Dedifferentiated amniotic fluid mesenchymal stem cell (primary cell): ENCODE results near the gene SGK1.
"Not testable (repeated sequence)": the region's sequence is repeated elsewhere in the genome, so short reads cannot be mapped to it uniquely, and the experiment has no call there.

Source experiments
- DNase-seq: peaks from one replicate; pipeline ENCODE4 v3.0.0-alpha.2; 2016; ENCODE audit errors: extremely low spot score

Gene SGK1

DNA sequence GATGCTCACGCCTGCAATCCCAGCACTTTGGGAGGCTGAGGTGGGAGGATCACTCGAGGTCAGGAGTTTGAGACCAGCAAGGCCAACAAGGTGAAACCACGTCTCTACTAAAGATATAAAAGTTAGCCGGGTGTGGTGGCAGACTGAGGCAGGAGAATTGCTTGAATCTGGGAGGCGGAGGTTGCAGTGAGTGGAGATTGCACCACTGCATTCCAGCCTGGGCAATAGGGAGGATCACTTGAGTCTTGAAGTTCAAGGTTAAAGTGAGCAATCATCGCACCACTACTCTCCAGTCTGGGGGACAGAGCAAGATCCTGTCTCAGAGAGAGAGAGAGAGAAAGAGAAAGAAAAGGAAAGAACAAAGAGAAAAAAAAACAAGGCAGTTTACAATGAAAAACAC, 13.5 kb downstream of the SGK1 start:
- not testable (repeated sequence) for DNase-seq

DNA sequence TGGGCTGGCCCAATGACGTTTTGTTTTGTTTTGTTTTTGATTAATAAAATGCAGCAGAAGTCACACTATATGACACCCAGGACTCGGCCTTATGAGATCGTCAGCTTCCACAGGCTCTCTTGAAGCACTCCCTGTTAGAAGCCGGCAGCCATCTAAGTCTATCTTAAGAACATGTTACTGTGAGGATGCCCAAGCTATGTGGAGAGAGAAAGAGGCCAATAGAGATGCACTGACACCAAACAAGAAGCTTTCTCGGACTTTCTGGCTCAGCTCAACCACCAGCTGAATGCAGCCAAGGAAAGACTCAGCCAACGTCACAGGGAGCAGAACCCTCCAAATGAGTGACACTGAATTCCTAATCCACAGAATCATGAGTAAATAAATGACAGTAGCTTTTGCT, 14.0 kb downstream of the SGK1 start:
- no peak for DNase-seq

DNA sequence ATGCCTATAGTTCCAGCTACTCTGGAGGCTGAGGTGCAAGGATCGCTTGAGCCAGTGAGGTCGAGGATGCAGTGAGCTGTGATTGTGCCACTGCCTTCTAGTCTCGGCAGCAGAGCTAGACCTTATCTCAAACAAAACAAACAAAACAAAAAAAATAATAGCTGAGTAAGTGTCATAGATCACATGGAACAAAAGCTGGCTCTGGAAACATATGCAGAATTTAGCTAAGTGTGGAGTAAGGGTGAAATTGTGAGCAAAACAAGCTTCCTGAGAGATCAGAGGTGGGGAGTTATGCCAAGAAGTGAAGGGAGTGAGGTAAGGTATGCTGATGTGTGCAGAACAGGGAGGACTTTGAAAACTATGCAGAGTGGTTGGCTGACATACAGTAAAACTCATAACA, 18.7 kb downstream of the SGK1 start:
- DNase-seq, result no peak

DNA sequence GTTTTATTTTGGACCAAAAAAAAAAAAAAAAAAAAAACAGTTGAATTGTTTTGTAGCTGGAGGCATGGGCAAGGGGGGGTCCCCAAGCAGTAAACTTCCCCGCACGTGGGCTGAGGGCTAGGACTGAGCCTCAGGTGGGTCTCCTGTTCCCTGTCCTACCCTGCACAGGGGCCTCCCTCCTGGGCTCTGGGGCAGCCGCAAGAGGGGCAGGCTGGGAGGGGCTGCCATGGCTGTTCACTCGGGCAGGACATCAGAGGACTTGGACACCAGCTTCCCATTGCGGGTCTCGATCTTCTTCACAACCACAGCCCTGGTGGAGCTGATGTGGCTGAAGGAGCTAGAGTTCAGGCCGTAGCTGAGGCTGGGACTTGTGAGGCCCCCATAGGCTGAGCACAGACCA, 21.1 kb downstream of the SGK1 start:
- no peak for DNase-seq

GRCh38 chr6:134295953-134296553, 21.9 kb downstream of the SGK1 start:
- peak; percentile 94 for DNase-seq

DNA sequence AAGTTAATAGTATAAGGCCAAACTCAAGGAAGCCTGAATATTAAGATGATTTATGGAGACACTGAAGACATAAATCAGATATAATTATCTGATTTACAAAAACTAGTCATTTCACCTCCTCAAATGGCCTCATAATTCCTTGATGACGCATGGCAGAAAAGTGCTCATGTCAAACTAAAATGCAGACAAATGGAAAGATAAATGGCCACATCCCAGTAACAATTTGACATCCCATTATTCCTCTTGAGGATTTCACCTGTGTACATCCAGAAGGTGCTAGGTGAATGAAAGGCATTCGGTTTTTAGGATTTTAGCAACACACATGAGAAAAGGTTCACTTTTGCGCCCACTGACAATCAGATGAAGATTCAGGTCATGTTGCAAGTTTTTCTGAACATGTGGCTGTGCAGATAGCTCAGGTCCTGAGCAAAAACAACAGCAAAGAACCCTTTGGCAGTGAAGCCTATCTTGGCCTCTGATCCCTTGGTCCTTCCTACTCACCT, 24.2 kb downstream of the SGK1 start:
- DNase-seq, result no peak

GRCh38 chr6:134291156-134291555, 26.8 kb downstream of the SGK1 start:
- DNase-seq, result no peak

- no peak for DNase-seq
Measured at GRCh38 chr6:134289204-134289575, 28.7 kb downstream of the SGK1 start.

GRCh38 chr6:134288538-134289203, 29.2 kb downstream of the SGK1 start:
- peak; percentile 58 for DNase-seq

DNA sequence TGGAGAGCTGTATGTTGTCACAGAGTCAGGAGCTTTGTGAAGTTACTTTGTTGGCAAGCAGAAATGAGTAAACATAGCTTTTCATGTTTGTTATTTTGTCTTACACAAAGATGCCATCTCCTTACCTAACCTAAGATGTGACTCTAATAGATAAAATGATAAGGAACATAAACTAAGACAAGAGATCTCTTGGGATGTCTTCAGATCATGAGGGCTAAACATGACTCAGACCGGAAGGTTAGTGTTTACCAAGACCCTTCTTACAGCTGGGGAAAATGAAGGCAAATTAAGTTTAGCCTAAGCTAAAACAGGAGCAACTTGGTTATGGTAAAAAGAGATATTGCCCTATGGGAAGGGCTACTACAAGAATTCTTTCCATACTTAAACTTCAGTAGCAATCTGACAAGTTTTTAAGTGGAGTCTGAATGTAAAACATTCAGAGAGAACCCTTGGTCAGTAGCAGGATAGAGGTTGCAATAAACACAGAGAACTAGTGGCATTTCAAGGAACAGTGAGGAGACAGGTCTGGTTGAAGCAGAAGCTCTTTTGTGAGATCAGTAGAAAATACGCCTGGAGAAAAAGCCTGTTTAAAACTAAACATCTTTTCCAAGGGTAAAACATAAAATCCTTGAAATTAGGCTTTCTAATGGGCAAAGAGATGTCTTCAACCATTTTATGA, 29.9 kb downstream of the SGK1 start:
- DNase-seq, result no peak

DNA sequence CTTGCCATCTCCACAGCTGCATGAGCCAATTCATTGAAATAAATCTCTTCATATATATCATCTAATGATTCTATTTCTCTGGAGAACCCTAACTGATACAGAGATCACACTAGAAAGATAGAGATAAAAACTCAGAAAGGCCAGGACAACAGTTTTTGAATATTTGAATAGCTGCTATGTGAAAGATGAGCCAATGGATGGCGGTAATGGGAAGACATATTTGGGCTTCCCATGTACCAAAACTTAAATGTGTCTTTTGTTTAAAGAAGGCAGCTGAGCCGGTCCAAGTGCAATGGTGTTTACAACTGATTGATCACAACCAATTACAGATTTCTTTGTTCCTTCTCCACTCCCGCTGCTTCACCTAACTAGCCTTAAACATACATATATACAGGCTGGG, 35.1 kb downstream of the SGK1 start:
- DNase-seq, result no peak

DNA sequence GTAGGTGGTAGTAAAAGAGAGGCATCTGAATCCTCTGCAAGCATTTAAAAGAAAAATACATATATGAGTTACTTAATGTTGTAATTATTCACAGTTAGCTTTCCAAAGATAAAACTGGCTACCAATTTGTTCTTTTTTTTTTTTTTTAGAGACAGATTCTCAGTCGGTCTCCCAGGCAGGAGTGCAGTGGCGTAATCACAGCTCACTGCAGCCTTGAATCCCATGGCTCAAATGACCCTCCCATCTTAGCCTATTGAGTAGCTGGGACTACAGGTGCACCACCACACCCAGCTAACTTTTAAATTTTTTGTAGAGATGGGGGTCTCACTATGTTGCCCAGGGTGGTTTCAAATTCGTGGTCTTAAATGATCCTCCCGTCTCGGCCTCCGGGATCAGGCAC, 36.5 kb downstream of the SGK1 start:
- no peak for DNase-seq

DNA sequence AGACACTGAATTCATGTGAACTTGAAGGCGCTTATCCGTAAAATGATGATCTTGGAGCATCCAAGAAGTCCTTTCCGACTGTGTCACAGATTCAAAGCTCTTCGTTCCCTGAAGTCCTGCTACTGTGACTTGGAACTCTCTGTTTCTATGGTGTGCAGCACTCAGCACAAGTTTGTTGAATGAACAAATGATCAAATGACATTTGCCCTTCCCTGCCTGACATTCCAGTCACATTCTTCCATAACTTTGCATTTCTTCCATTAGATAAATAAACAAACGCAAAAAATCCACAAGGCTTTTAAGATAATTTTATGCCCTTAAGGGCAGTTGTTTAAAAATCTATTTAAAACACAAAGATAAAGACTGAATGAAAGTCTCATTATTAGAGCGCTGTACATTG, 39.9 kb downstream of the SGK1 start:
- no peak for DNase-seq

DNA sequence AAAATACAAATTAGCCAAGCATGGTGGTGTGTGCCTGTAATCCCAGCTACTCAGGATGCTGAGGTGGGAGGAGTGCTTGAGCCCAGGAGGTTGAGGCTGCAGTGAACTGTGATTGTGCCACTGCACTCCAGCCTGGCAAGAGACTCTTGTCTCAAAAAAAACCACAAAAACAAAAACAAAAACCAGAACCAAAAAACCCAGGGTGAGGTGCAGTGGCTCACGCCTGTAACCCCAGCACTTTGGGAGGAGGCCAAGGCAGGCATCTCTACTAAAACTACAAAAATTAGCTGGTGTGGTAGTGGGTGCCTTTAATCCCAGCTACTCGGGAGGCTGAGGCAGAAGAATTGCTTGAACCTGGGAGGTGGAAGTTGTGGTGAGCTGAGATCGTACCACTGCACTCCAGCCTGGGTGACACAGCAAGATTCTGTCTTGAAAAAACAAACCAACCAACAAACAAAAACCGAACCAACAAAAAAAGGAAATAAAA, 41.0 kb downstream of the SGK1 start:
- not testable (repeated sequence) for DNase-seq

DNA sequence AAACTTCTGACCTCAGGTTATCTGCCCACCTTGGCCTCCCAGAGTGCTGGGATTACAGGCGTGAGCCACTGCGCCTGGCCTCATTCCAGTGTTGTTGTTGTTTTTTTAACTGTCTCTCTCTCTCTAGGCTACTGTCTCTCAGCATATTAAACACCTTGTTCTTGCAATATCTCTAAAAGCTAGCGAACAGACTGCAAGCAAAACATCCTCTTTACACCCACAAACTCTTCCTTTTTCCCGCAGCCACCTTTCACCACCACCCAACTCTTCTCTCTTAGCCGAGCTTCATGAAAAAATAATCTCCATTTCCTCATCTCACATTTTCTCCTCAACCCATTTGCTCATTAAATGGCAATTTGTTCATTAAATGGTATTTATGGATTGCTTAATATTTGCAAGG, 45.5 kb downstream of the SGK1 start:
- DNase-seq, result no peak

- DNase-seq, result no peak
Measured at GRCh38 chr6:134267917-134268361, 50.0 kb downstream of the SGK1 start.

GRCh38 chr6:134266776-134267175, 51.1 kb downstream of the SGK1 start:
- DNase-seq, result no peak

GRCh38 chr6:134261766-134262165, 56.1 kb downstream of the SGK1 start:
- no peak for DNase-seq

DNA sequence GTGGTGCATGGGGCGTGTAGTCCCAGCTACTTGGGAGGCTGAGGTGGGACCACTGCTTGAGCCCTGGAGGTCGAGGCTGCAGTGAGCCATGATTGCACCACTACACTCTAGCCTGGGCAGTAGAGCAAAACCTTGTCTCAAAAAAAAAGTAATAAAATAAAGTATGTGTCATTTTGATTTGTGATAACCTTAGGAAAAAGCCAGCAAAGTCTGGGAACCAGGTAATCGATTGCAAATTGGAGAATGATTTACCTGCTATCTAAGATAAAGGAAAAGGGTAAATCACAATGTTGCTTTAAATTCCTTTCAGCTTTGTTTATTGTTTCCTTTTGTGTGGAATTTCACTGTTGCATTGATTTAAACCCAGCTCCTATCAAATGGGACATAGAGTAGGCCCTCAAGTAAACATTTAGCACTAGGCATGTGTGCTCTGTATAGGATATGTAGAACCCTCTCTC, 59.0 kb downstream of the SGK1 start:
- DNase-seq, result no peak

- peak; percentile 9 for DNase-seq
Measured at GRCh38 chr6:134257516-134257915, 60.4 kb downstream of the SGK1 start.

DNA sequence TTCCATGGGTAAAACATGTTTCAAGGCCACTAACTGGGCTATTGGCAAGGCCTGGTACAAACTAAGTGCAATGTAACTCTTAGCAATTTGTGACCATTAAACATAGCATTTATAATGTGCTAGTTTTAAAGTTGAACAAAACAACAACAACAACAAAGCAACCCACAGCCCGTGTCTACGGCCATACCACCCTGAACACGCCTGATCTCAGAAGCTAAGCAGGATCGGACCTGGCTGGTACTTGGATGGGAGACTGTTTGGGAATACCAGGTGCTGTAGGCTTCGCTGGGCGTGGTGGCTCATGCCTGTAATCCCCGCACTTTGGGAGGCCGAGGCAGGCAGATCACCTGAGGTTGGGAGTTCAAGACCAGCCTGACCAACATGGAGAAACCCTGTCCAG, 61.0 kb downstream of the SGK1 start:
- DNase-seq, result no peak

DNA sequence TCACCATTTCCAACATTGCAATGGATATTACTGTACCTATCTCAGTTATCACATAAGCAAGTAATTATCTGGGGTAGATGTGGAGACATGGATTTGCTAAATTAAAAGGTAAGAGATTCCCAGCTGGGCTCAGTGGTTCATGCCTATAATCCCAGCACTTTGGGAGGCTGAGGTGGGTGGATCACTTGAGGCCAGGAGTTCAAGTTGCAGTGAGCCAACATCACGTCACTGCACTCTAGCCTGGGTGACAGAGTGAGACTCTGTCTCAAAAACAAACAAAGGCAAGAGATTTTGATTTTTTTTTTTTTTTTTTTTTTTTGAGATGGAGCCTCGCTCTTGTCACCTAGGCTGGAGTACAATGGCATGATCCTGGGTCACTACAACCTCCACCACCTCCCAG, 62.6 kb downstream of the SGK1 start:
- DNase-seq, result not testable (repeated sequence)

DNA sequence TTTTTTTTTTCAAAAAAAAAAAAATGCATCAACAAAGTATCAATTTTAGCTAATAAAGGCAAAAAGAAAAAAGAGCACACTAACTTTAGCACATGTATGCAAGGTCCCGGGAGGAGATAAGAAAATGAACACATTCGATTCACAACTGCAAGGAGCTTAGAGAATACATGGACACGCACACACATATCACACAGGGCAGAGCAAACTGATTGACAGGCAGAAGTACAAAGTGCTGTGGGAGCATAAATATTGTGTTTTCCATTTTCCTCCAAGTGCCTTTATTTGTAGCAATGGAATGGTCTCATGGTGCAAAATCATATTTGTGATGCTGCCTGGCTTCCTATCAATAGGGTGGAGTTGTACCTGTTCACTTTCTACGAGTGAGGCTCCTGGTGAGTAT, 63.8 kb downstream of the SGK1 start:
- DNase-seq, result no peak
